Tibial artery (tissue), 4 donors: ENCODE results near the gene RAP2C.

Source experiments
- DNase-seq, 2 donors: peaks; one replicate each; pipeline ENCODE4 v3.0.0-alpha.2; 2019
- H3K27ac ChIP-seq, 2 donors: fragments of 200-600 bp; sonication (generic) in 1 of 2; 1 replicate in 1 of 2; 2 replicates in 1 of 2; pipeline ENCODE4 v1.5.1; 2018 to 2019; ENCODE audit warnings: mild to moderate bottlenecking in 1 of 2
- H3K27me3 ChIP-seq, 2 donors: fragments of 200-600 bp; sonication (generic) in 1 of 2; one replicate each; pipeline versions ENCODE4 v1.5.1 to v1.6.0; 2016 to 2019
- H3K36me3 ChIP-seq, 3 donors: fragments of 200-600 bp; sonication (generic) in 2 of 3; one replicate each; pipeline ENCODE4 v1.5.1; 2016 to 2019; ENCODE audit warnings: mild to moderate bottlenecking in 2 of 3
- H3K4me1 ChIP-seq, 4 donors: fragments of 200-600 bp; sonication (generic) in 2 of 4; 1 replicate in 3 of 4; 2 replicates in 1 of 4; pipeline ENCODE4 v1.5.1; 2016 to 2019
- H3K4me3 ChIP-seq, 2 donors: fragments of 200-600 bp; sonication (generic) in 1 of 2; 1 replicate in 1 of 2; 2 replicates in 1 of 2; pipeline ENCODE4 v1.5.1; 2018 to 2019; ENCODE audit warnings: mild to moderate bottlenecking in 2 of 2
- H3K9me3 ChIP-seq, 3 donors: fragments of 200-600 bp; sonication (generic) in 1 of 3; one replicate each; pipeline ENCODE4 v1.5.1; 2016 to 2019
- intact Hi-C: fragments of 100-400 bp; cut with DNase I; formaldehyde crosslinking; loops from one replicate; pipeline ENCODE4 v1.15.0; 2023; ENCODE audit warnings: low total_unique reads
- TF ChIP-seq, protein P1 (sequence below), 2 experiments: fragments of 200-600 bp in 1 of 2; fragments of 450-650 bp in 1 of 2; IDR thresholded peaks; one replicate each; pipeline ENCODE4 v1.5.1; 2017 to 2019; ENCODE audit warnings: antibody characterized with exemption in 2 of 2, mild to moderate bottlenecking in 1 of 2, moderate library complexity in 1 of 2

Gene RAP2C

DNA sequence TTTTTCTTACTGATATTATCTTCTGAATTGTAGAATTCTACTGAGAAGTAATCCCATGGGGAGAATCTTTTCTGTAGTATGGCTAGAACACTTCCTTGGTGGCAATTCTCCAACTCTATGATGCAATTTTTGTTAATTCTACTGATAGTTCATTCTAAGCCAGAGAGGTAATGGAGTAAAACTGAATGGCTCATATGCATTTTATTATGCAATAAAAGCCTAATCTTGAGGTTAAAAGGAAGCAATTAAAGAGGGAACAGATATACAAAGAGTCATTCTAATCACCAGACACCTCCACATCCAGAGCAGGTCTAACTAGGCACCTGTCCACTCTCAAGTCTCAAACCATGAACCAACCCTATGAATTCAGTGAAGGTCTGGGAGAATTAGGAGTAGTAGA, 9.7 kb downstream of the RAP2C start:
- Histone ChIP-seq H3K27ac (no peak overlapping the region), H3K4me1 (peaks cover 0 to 15% (median 0%) of the 10 kb centered on the region in 4 donors), H3K4me3 (no peak overlapping the region), H3K27me3 (no peaks in the 10 kb centered on the region), H3K36me3 (no peaks in the 10 kb centered on the region), H3K9me3 (no peaks in the 10 kb centered on the region)
- no peak for DNase-seq
- TF ChIP-seq, protein P1, sequence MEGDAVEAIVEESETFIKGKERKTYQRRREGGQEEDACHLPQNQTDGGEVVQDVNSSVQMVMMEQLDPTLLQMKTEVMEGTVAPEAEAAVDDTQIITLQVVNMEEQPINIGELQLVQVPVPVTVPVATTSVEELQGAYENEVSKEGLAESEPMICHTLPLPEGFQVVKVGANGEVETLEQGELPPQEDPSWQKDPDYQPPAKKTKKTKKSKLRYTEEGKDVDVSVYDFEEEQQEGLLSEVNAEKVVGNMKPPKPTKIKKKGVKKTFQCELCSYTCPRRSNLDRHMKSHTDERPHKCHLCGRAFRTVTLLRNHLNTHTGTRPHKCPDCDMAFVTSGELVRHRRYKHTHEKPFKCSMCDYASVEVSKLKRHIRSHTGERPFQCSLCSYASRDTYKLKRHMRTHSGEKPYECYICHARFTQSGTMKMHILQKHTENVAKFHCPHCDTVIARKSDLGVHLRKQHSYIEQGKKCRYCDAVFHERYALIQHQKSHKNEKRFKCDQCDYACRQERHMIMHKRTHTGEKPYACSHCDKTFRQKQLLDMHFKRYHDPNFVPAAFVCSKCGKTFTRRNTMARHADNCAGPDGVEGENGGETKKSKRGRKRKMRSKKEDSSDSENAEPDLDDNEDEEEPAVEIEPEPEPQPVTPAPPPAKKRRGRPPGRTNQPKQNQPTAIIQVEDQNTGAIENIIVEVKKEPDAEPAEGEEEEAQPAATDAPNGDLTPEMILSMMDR (IDR thresholded peaks at IDR 0.05): no peak
- intact Hi-C loops: no loop called here

- intact Hi-C loops: no loop called here
- peaks cover 0 to 8% (median 0%) of the 10 kb centered on the region in 4 donors for H3K4me1 ChIP-seq
- H3K4me3 ChIP-seq: no peak overlapping the region
- no peak overlapping the region for H3K27ac ChIP-seq
- no peak for DNase-seq
- H3K9me3 ChIP-seq: no peaks in the 10 kb centered on the region
- no peaks in the 10 kb centered on the region for H3K27me3 ChIP-seq
- TF ChIP-seq, protein P1 (IDR thresholded peaks at IDR 0.05): no peak
- H3K36me3 ChIP-seq: no peaks in the 10 kb centered on the region
These were observed 10.8 kb downstream of the RAP2C start for GRCh38 chrX:132208422-132208821.

GRCh38 chrX:132207996-132208395, 11.3 kb downstream of the RAP2C start:
- Histone ChIP-seq H3K27me3 (no peaks in the 10 kb centered on the region), H3K36me3 (no peaks in the 10 kb centered on the region), H3K9me3 (no peaks in the 10 kb centered on the region), H3K4me1 (peaks cover 0 to 8% (median 0%) of the 10 kb centered on the region in 4 donors), H3K27ac (no peak overlapping the region), H3K4me3 (no peak overlapping the region)
- no peak for DNase-seq
- TF ChIP-seq, protein P1 (IDR thresholded peaks at IDR 0.05): no peak
- intact Hi-C loops: no loop called here

GRCh38 chrX:132206259-132206658, 13.0 kb downstream of the RAP2C start:
- Histone ChIP-seq H3K27ac (no peak overlapping the region), H3K4me3 (no peak overlapping the region), H3K36me3 (no peaks in the 10 kb centered on the region), H3K27me3 (no peaks in the 10 kb centered on the region), H3K9me3 (no peaks in the 10 kb centered on the region), H3K4me1 (peaks cover 0 to 8% (median 0%) of the 10 kb centered on the region in 4 donors)
- intact Hi-C loops: no loop called here
- no peak for DNase-seq
- TF ChIP-seq, protein P1 (IDR thresholded peaks at IDR 0.05): no peak

DNA sequence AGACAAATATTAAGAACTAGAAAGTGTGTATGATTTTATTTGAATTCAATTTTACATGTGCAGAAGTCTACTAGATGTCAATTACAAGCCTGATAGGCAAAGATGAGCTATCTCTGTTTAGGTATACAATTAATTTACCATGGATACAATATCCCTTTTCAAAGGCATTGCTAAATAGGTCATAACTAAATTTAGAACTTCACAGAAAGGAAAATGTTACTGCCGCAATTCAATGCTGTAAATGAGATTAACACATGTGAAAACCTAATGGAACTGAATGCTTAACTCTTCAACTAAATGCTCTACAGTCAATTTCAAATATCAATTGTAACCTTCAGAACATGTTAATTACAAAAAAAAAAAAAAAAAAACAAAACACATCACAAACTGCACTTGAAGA, 14.6 kb downstream of the RAP2C start:
- no peak overlapping the region for H3K27ac ChIP-seq
- intact Hi-C loops: no loop called here
- H3K9me3 ChIP-seq: no peaks in the 10 kb centered on the region
- no peaks in the 10 kb centered on the region for H3K36me3 ChIP-seq
- DNase-seq: no peak
- no peaks in the 10 kb centered on the region for H3K27me3 ChIP-seq
- TF ChIP-seq, protein P1 (IDR thresholded peaks at IDR 0.05): no peak
- peaks cover 0 to 5% (median 0%) of the 10 kb centered on the region in 4 donors for H3K4me1 ChIP-seq
- no peak overlapping the region for H3K4me3 ChIP-seq

- TF ChIP-seq, protein P1 (IDR thresholded peaks at IDR 0.05): no peak
- H3K4me3 ChIP-seq: no peak overlapping the region
- H3K36me3 ChIP-seq: no peaks in the 10 kb centered on the region
- no peaks in the 10 kb centered on the region for H3K4me1 ChIP-seq
- no peaks in the 10 kb centered on the region for H3K27me3 ChIP-seq
- intact Hi-C loops: no loop called here
- no peak overlapping the region for H3K27ac ChIP-seq
- no peak for DNase-seq
- no peaks in the 10 kb centered on the region for H3K9me3 ChIP-seq
These were observed 18.3 kb downstream of the RAP2C start for GRCh38 chrX:132200976-132201375.
